LNCAP (cell line): ENCODE results near the gene MMP24.

Experiments used
- TF ChIP-seq, protein P1 (sequence below): fragments of 450-650 bp; IDR thresholded peaks from 2 replicates; pipeline ENCODE4 v1.5.1; 2017; ENCODE audit warnings: mild to moderate bottlenecking

MMP24 gene

GRCh38 chr20:35279040-35279439 lies 52.5 kb downstream of the MMP24 start:
- TF ChIP-seq, protein P1, sequence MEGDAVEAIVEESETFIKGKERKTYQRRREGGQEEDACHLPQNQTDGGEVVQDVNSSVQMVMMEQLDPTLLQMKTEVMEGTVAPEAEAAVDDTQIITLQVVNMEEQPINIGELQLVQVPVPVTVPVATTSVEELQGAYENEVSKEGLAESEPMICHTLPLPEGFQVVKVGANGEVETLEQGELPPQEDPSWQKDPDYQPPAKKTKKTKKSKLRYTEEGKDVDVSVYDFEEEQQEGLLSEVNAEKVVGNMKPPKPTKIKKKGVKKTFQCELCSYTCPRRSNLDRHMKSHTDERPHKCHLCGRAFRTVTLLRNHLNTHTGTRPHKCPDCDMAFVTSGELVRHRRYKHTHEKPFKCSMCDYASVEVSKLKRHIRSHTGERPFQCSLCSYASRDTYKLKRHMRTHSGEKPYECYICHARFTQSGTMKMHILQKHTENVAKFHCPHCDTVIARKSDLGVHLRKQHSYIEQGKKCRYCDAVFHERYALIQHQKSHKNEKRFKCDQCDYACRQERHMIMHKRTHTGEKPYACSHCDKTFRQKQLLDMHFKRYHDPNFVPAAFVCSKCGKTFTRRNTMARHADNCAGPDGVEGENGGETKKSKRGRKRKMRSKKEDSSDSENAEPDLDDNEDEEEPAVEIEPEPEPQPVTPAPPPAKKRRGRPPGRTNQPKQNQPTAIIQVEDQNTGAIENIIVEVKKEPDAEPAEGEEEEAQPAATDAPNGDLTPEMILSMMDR: no peak

GRCh38 chr20:35279533-35280174 lies 53.2 kb downstream of the MMP24 start:
- TF ChIP-seq, protein P1: no peak

DNA sequence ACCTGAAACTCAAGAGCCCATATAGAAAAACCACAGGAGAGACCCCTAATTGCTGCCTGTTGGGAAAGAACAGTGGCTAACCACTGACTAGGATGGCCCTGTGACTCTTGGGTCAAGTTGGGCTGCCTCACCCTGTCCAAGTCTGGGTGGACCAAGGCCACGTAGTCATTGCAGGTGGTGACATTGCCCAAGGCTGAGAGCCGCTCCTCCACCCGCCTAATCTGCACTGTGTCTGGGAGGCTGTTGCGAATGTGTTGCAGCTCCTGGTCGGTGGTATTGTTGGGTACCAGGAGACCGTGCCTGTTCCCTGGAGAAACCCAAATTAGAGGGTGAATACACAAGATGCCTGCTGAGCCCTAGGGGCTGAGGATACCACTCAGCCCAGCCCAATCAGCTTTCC lies 54.0 kb downstream of the MMP24 start:
- TF ChIP-seq, protein P1: no peak

DNA sequence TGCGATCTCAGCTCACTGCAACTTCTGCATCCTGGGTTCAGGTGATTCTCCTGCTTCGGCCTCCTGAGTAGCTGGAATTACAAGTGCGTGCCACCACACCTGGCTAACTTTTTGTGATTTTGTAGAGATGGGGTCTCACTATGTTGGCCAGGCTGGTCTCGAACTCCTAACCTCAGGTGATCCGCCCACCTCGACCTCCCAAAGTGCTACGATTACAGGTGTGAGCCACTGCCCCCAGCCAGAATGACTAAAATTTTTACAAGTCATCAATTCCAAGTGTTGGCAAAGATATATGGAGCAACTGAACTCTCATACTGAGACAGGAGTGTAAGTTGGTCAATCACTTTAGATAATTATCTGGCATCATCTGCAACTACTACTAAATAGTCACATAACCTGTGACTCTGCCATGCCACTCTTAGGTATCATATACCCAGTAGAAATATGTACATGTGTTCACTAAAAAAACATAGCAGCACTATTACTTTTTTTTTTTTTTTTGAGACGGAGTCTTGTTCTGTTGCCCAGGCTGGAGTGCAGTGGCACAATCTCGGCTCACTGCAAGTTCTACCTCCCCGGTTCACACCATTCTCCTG lies 55.1 kb downstream of the MMP24 start:
- TF ChIP-seq, protein P1: no peak

- TF ChIP-seq, protein P1: no peak
These were observed 57.2 kb downstream of the MMP24 start for GRCh38 chr20:35283441-35284266.

DNA sequence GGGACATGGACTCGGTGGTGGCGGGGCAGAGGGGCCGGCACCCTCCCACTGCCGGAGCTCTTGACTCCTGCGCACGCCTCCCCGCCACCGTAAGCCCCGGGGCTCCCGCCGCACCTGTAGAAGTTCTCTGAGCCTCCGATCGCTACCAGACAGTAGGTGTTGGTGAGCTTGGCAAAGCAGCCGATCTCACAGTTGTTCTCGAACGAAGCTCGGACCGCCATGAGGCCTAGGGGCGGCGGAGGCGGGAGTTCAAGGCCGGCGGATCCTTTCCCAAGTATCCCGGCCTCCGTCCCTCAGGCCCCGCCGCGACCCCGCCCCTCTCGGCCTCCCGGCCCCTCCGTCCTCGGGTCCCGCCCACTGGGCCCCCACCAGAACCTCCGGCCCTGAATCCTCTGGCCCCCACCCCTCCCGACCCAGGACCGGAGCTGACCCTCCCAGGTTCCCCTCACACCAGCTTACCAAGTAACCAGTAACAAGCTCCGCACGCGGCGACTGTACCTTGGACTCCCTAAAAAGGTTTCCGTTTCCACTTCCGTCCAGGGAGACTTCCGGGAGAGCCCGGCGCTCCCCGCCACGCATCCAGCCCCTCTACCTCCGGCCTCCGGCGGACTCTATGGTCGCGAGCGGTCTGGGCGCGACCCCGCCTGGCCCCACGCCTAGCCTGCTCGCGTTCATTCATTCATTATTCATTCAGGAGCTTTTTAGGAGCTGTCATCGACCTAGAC lies 57.9 kb downstream of the MMP24 start, which contains the start of gene EIF6:
Gene EIF6 (minus strand): TSS at position 506 of the 725 bp plus-strand sequence. CDS start 285 bp downstream, at position 221.
- TF ChIP-seq, protein P1: no peak
